Osteoblast (primary cell): ENCODE data around the gene RASL10A. TPM values are rescaled to one million over a fixed set of nuclear protein-coding genes. Genes with fewer than 3 reads are reported as not detected.
A peak's percentile ranks its signal among the peaks of the same experiment; 100 is the strongest.

ENCODE experiments used
- DNase-seq: peaks from one replicate; pipeline ENCODE4 v3.0.0; 2011; ENCODE audit warnings: low spot score, mixed read lengths; ENCODE audit not compliant: insufficient read length; ENCODE audit errors: missing footprints
- H2AFZ ChIP-seq: 2 replicates; pipeline ENCODE4 v1.6.0; 2011; ENCODE audit warnings: mild to moderate bottlenecking, low read length
- H3K27ac ChIP-seq: 2 replicates; pipeline ENCODE4 v1.5.1; 2011; ENCODE audit warnings: mild to moderate bottlenecking, low read depth, low read length, moderate library complexity
- H3K27me3 ChIP-seq: 2 replicates; pipeline ENCODE4 v1.6.0; 2012; ENCODE audit warnings: mild to moderate bottlenecking, control low read depth, inconsistent platforms, low read length, moderate library complexity; ENCODE audit not compliant: insufficient read depth
- H3K36me3 ChIP-seq: 2 replicates; pipeline ENCODE4 v1.5.1; 2011; ENCODE audit warnings: mild to moderate bottlenecking, low read length, control low read depth, moderate library complexity; ENCODE audit not compliant: insufficient read depth
- H3K4me1 ChIP-seq: 2 replicates; pipeline ENCODE4 v1.5.1; 2011; ENCODE audit warnings: mild to moderate bottlenecking, low read length, control low read depth, moderate library complexity; ENCODE audit not compliant: insufficient read depth
- H3K4me2 ChIP-seq: 2 replicates; pipeline ENCODE4 v1.6.0; 2011; ENCODE audit warnings: mild to moderate bottlenecking, low read length; ENCODE audit not compliant: insufficient read depth
- H3K4me3 ChIP-seq: fragments of 200-600 bp; sonication (generic); 3 replicates; pipeline ENCODE4 v1.5.1; 2012; ENCODE audit warnings: mild to moderate bottlenecking, low read length, inconsistent platforms; ENCODE audit not compliant: insufficient read depth
- H3K79me2 ChIP-seq: 2 replicates; pipeline ENCODE4 v1.6.0; 2012; ENCODE audit warnings: mild to moderate bottlenecking, low read length, control low read depth, inconsistent platforms; ENCODE audit not compliant: insufficient read depth
- H3K9me3 ChIP-seq: 2 replicates; pipeline ENCODE4 v1.5.1; 2011; ENCODE audit warnings: low read depth, low read length, control low read depth
- H4K20me1 ChIP-seq: 2 replicates; pipeline ENCODE4 v1.6.0; 2012; ENCODE audit warnings: mild to moderate bottlenecking, low read length, control low read depth; ENCODE audit not compliant: insufficient read depth
- CTCF ChIP-seq: IDR thresholded peaks from 2 replicates; pipeline ENCODE4 v1.5.1; 2011; ENCODE audit warnings: mild to moderate bottlenecking, low read depth, low read length, moderate library complexity; ENCODE audit errors: extremely low read depth
- total RNA-seq: library from RNA; depleted of rRNA; stranded (reverse); fragments of >200 nt; gene quantifications from 2 replicates; pipeline ENCODE4 v1.2.3, GENCODE V29; 2012

Gene RASL10A
- total RNA-seq, 1 donor: not detected

GRCh38 chr22:29291215-29291614, 24.3 kb downstream of the RASL10A start:
- TF ChIP-seq CTCF: no peak
- peaks cover 58% of the 10 kb centered on the region for H3K79me2 ChIP-seq

GRCh38 chr22:29290061-29290460, 25.4 kb downstream of the RASL10A start:
- peaks cover 64% of the 10 kb centered on the region for H3K79me2 ChIP-seq
- H2AFZ ChIP-seq: no peak overlapping the region

More at GRCh38 chr22:29291215-29291614, 24.3 kb downstream of the RASL10A start:
- Histone ChIP-seq H2AFZ (no peak overlapping the region), H3K4me3 (no peak overlapping the region), H3K4me2 (no peak overlapping the region), H3K4me1 (no peaks in the 10 kb centered on the region), H3K27ac (no peak overlapping the region), H3K9me3 (no peaks in the 10 kb centered on the region), H4K20me1 (peaks cover 10% of the 10 kb centered on the region), H3K27me3 (no peaks in the 10 kb centered on the region), H3K36me3 (peaks cover 97% of the 10 kb centered on the region)
- DNase-seq: peak; percentile 18

GRCh38 chr22:29288837-29289236, 26.7 kb downstream of the RASL10A start:
- Histone ChIP-seq H3K4me3 (no peak overlapping the region), H3K79me2 (peaks cover 75% of the 10 kb centered on the region), H3K4me2 (no peak overlapping the region), H3K27ac (no peak overlapping the region), H3K36me3 (peaks cover 93% of the 10 kb centered on the region), H3K27me3 (no peaks in the 10 kb centered on the region), H3K4me1 (no peaks in the 10 kb centered on the region), H4K20me1 (peaks cover 19% of the 10 kb centered on the region), H2AFZ (no peak overlapping the region), H3K9me3 (no peaks in the 10 kb centered on the region)
- no peak for TF ChIP-seq CTCF
- no peak for DNase-seq

More at GRCh38 chr22:29290061-29290460, 25.4 kb downstream of the RASL10A start:
- H3K4me2 ChIP-seq: no peak overlapping the region
- TF ChIP-seq CTCF: no peak
- H3K4me3 ChIP-seq: no peak overlapping the region
- H3K27me3 ChIP-seq: no peaks in the 10 kb centered on the region
- no peak overlapping the region for H3K27ac ChIP-seq
- H3K4me1 ChIP-seq: no peaks in the 10 kb centered on the region
- H3K9me3 ChIP-seq: no peaks in the 10 kb centered on the region
- no peak for DNase-seq
- peaks cover 11% of the 10 kb centered on the region for H4K20me1 ChIP-seq
- H3K36me3 ChIP-seq: peaks cover 92% of the 10 kb centered on the region

- Histone ChIP-seq H2AFZ (no peak overlapping the region), H3K4me3 (no peak overlapping the region), H3K27ac (no peak overlapping the region), H3K4me1 (no peaks in the 10 kb centered on the region), H3K27me3 (no peaks in the 10 kb centered on the region), H3K9me3 (no peaks in the 10 kb centered on the region), H3K36me3 (peaks cover 83% of the 10 kb centered on the region), H3K79me2 (peaks cover 83% of the 10 kb centered on the region), H4K20me1 (peaks cover 35% of the 10 kb centered on the region), H3K4me2 (no peak overlapping the region)
- no peak for TF ChIP-seq CTCF
- DNase-seq: no peak
Observed at GRCh38 chr22:29284196-29284595, 31.3 kb downstream of the RASL10A start.
